Uterus (tissue), 4 donors: ENCODE measurements around the gene ZCCHC3. TPM values are rescaled to one million over a fixed set of nuclear protein-coding genes. Genes with fewer than 3 reads are reported as not detected.

ENCODE experiments used
- DNase-seq, 2 donors: peaks; one replicate each; pipeline ENCODE4 v3.0.0-alpha.2; 2019 to 2020
- H3K27ac ChIP-seq, 2 donors: fragments of 200-600 bp; sonication (generic); 1 replicate in 1 of 2; 2 replicates in 1 of 2; pipeline ENCODE4 v1.5.1; 2016 to 2018
- H3K27me3 ChIP-seq, 2 donors: fragments of 200-600 bp; sonication (generic); one replicate each; pipeline ENCODE4 v1.5.1; 2018 to 2019; ENCODE audit warnings: control low read depth in 1 of 2
- H3K36me3 ChIP-seq, 2 donors: fragments of 200-600 bp; sonication (generic); one replicate each; pipeline ENCODE4 v1.5.1; 2019; ENCODE audit warnings: control low read depth in 1 of 2
- H3K4me1 ChIP-seq, 2 donors: fragments of 200-600 bp; sonication (generic); one replicate each; pipeline ENCODE4 v1.5.1; 2018 to 2019; ENCODE audit warnings: control low read depth in 1 of 2
- H3K4me3 ChIP-seq, 2 donors: fragments of 200-600 bp; sonication (generic); 1 replicate in 1 of 2; 2 replicates in 1 of 2; pipeline ENCODE4 v1.5.1; 2018 to 2019; ENCODE audit warnings: mild to moderate bottlenecking in 1 of 2
- H3K9me3 ChIP-seq, 2 donors: fragments of 200-600 bp; sonication (generic); one replicate each; pipeline ENCODE4 v1.5.1; 2019; ENCODE audit warnings: control low read depth in 1 of 2
- CTCF ChIP-seq, 4 experiments: fragments of 200-600 bp in 2 of 4; fragments of 450-650 bp in 2 of 4; sonication (generic) in 2 of 4; IDR thresholded peaks; one replicate each; pipeline ENCODE4 v1.5.1; 2016 to 2019; ENCODE audit warnings: antibody characterized with exemption in 4 of 4, mild to moderate bottlenecking in 2 of 4, moderate library complexity in 1 of 4
- POLR2A ChIP-seq, 2 donors: fragments of 450-650 bp; IDR thresholded peaks; one replicate each; pipeline ENCODE4 v1.6.1; 2016; ENCODE audit warnings: antibody characterized with exemption in 2 of 2, mild to moderate bottlenecking in 1 of 2, moderate library complexity in 1 of 2
- intact Hi-C: fragments of 100-400 bp; cut with DNase I; formaldehyde crosslinking; loops from one replicate; pipeline ENCODE4 v1.15.1; 2023; ENCODE audit warnings: low total_unique reads
- total RNA-seq, 4 donors: library from RNA; depleted of rRNA in 3 of 4; stranded (reverse); fragments of >200 nt in 3 of 4; gene quantifications; one replicate each; pipeline versions ENCODE4 v1.1.0 to v1.2.4, GENCODE V29; 2014 to 2023
- donor health status: DM: yes; HTN: yes; CAD: no.

The ZCCHC3 gene
- total RNA-seq, 4 donors from 2014 or later: 3.3 to 56.7 (median 19.2) TPM

- Histone ChIP-seq H3K4me3 (no peak overlapping the region), H3K27me3 (no peaks in the 10 kb centered on the region), H3K36me3 (no peaks in the 10 kb centered on the region), H3K27ac (no peak overlapping the region), H3K9me3 (no peaks in the 10 kb centered on the region), H3K4me1 (no peaks in the 10 kb centered on the region)
- DNase-seq: no peak
- TF ChIP-seq POLR2A (IDR thresholded peaks at IDR 0.05): no peak
- no peak for TF ChIP-seq CTCF (IDR thresholded peaks at IDR 0.05)
- intact Hi-C loops: loop anchor here (10.0 kb wide), 1 partner anchor 61 kb away; no protein-coding TSS in a partner anchor
These were observed 23.5 kb upstream of the ZCCHC3 start for GRCh38 chr20:273884-274283.

GRCh38 chr20:275791-276190, 21.6 kb upstream of the ZCCHC3 start:
- Histone ChIP-seq H3K4me1 (no peaks in the 10 kb centered on the region), H3K27ac (no peak overlapping the region), H3K9me3 (no peaks in the 10 kb centered on the region), H3K4me3 (no peak overlapping the region), H3K36me3 (no peaks in the 10 kb centered on the region), H3K27me3 (no peaks in the 10 kb centered on the region)
- intact Hi-C loops: loop anchor here (10.0 kb wide), 1 partner anchor 59 kb away; no protein-coding TSS in a partner anchor
- TF ChIP-seq POLR2A (IDR thresholded peaks at IDR 0.05): no peak
- TF ChIP-seq CTCF (IDR thresholded peaks at IDR 0.05): no peak
- DNase-seq: no peak

DNA sequence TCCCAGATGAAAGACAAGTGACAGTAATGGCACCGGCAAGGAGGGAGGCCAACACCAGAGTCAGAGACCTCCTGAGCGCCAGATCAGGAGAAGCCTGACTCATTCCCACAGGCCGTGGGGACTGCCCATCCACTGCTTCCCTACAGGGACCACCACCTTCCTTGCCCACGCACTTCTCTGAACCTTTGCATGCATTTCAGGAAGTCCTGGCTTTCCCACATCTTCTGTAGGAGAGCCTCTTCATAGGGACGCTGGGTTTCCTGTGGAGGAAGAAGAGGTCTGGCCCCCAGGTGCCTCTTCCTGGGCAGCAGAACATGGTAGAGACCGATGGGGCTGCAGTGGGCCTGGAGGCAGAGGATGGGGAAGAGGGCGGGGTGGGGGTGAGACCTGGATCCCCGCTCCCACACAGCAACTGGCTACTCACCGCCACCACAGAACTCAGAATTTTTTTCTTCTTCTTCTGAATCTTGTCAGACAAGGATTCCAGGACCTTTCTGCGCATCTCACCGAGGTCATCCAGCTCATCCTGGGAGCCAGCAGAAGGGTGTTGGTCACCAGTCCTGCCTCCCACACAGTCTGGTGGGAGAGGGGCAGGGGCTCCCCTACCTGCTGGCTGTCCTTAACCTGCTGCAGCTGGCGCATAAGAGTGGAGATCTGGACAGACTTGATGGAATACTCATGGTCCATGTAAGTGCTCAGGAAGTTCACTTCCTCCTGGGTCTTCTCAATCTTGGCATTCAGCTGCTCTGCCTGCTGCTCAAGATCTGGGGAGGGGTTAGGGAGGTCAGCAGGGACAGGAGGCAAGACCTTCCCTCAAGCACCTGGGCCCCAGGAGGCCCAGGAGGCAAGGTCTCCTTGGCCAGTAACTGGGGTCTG, 20.5 kb upstream of the ZCCHC3 start:
- Histone ChIP-seq H3K9me3 (no peaks in the 10 kb centered on the region), H3K27me3 (no peaks in the 10 kb centered on the region), H3K27ac (no peak overlapping the region), H3K4me3 (no peak overlapping the region), H3K4me1 (no peaks in the 10 kb centered on the region), H3K36me3 (no peaks in the 10 kb centered on the region)
- intact Hi-C loops: loop anchor here (10.0 kb wide), 1 partner anchor 58 kb away; no protein-coding TSS in a partner anchor
- no peak for DNase-seq
- TF ChIP-seq POLR2A (IDR thresholded peaks at IDR 0.05) (no peak), CTCF (IDR thresholded peaks at IDR 0.05) (no peak)

DNA sequence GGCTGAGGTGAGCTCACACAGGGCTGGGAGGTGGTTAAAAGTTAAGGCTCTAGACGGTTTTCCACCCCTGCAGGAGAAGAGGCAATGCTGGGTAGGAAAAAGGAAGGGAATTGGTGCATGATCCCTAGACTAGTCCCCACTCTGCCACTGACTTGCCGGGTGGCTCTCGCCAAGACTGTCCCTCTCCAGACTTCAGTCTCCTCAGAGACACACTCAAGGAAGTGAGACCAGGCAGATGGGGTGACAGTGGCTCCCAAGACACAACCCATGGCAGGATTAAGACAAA, 19.9 kb upstream of the ZCCHC3 start:
- TF ChIP-seq CTCF (IDR thresholded peaks at IDR 0.05) (no peak), POLR2A (IDR thresholded peaks at IDR 0.05) (no peak)
- H3K9me3 ChIP-seq: no peaks in the 10 kb centered on the region
- no peak overlapping the region for H3K4me3 ChIP-seq
- no peaks in the 10 kb centered on the region for H3K27me3 ChIP-seq
- H3K36me3 ChIP-seq: no peaks in the 10 kb centered on the region
- no peak overlapping the region for H3K27ac ChIP-seq
- intact Hi-C loops: loop anchor here (10.0 kb wide), 1 partner anchor 57 kb away; no protein-coding TSS in a partner anchor
- no peaks in the 10 kb centered on the region for H3K4me1 ChIP-seq
- DNase-seq: no peak

- intact Hi-C loops: loop anchor here (10.0 kb wide), 1 partner anchor 57 kb away; no protein-coding TSS in a partner anchor
- H3K4me3 ChIP-seq: no peak overlapping the region
- H3K27ac ChIP-seq: no peak overlapping the region
- H3K36me3 ChIP-seq: no peaks in the 10 kb centered on the region
- no peaks in the 10 kb centered on the region for H3K9me3 ChIP-seq
- DNase-seq: no peak
- H3K27me3 ChIP-seq: no peaks in the 10 kb centered on the region
- H3K4me1 ChIP-seq: no peaks in the 10 kb centered on the region
- no peak for TF ChIP-seq CTCF (IDR thresholded peaks at IDR 0.05)
- TF ChIP-seq POLR2A (IDR thresholded peaks at IDR 0.05): no peak
These were observed 19.2 kb upstream of the ZCCHC3 start for GRCh38 chr20:278181-278580.
